Heart left ventricle (tissue), 13 donors: ENCODE results near the gene CSTPP1.

Experiments used
- POLR2A ChIP-seq, 2 donors: fragments of 450-650 bp; IDR thresholded peaks; one replicate each; pipeline ENCODE4 v1.6.1; 2017; ENCODE audit warnings: antibody characterized with exemption in 2 of 2, mild to moderate bottlenecking in 2 of 2, moderate library complexity in 2 of 2
- TF ChIP-seq, protein P1 (sequence below), 12 donors: fragments of 200-600 bp; sonication (generic) in 4 of 12; IDR thresholded peaks; one replicate each; pipeline versions ENCODE4 v1.5.0 to v1.8.0; 2018 to 2022; ENCODE audit warnings: antibody characterized with exemption in 12 of 12, mild to moderate bottlenecking in 5 of 12
- donor health status: ischemic (EF 13 %, LVEDD 7.1; RV severe dilation, severe dysfunction).
- donor health status: DM: no; HTN: yes; CAD: no.
- donor health status: DM: no; HTN: no; CAD: no.
- donor health status: ischemic (EF 25% LVEDD 6.9; RV normal size, moderate dysfunction).
- donor health status: ischemic (EF 25% LVEDD 5.7; RV mildly dilated, moderate dysfunction).
- donor health status: ischemic (EF 35%, LVEDD 5.7; RV mildly dilated, moderate dysfunction).
- donor health status: nonischemic (EF 11% LVEDD 7.7; RV severe dilation, severe dysfunction).
- donor health status: DM: yes; HTN: yes; CAD: no.
- donor health status: PGD.
- donor health status: ischemic (EF 29% LVEDD 5.4; RV normal size, mild dysfunction).
- donor health status: nonischemic (EF 23%, LVEDD 6.1; RV moderate dilation, normal function).

DNA sequence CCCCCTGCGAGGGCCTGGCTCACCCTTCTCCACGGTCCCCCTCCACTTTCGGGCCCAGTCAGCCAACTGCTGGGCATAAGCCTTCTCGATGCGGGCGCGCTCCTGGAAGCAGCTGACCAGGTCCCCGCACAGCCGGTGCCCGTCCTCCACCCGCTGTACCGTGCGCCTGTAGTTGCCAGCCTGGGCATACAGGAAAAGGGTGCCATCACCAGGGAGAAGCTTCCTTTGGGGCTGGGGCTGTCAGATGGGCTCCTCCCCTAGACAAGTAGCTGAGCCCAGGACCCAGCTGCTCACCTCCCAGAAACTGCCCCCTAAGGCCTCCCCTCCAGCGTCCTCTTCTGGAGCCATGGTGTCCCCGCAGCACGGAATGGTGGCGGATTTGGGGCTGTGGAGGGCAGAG lies 245.8 kb downstream of the CSTPP1 start:
- TF ChIP-seq, protein P1, sequence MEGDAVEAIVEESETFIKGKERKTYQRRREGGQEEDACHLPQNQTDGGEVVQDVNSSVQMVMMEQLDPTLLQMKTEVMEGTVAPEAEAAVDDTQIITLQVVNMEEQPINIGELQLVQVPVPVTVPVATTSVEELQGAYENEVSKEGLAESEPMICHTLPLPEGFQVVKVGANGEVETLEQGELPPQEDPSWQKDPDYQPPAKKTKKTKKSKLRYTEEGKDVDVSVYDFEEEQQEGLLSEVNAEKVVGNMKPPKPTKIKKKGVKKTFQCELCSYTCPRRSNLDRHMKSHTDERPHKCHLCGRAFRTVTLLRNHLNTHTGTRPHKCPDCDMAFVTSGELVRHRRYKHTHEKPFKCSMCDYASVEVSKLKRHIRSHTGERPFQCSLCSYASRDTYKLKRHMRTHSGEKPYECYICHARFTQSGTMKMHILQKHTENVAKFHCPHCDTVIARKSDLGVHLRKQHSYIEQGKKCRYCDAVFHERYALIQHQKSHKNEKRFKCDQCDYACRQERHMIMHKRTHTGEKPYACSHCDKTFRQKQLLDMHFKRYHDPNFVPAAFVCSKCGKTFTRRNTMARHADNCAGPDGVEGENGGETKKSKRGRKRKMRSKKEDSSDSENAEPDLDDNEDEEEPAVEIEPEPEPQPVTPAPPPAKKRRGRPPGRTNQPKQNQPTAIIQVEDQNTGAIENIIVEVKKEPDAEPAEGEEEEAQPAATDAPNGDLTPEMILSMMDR (IDR thresholded peaks at IDR 0.05): peak in 5 of 12 donors; percentile 10 to 28 (median 19)
- TF ChIP-seq POLR2A (IDR thresholded peaks at IDR 0.05): no peak
